Panc1 (cell line): ENCODE data around the gene RHBDL1. TPM values are rescaled to one million over a fixed set of nuclear protein-coding genes. Genes with fewer than 3 reads are reported as not detected.
A peak's percentile ranks its signal among the peaks of the same experiment; 100 is the strongest.

Experiments
- ATAC-seq: fragments of 200-7000 bp; cut with Tn5 transposase; 2 replicates; pipeline ENCODE4 v1.9.1; 2020; ENCODE audit warnings: mild to moderate bottlenecking, moderate library complexity
- BruUV-seq: library from RNA; stranded (reverse); fragments of 400-500 nt; replicated peaks from 2 replicates; lab custom pipeline; 2021; lab: Mats Ljungman, UMichigan
- CTCF ChIA-PET: fragments of 300-600 bp; sonication (Branson Sonifier 250); formaldehyde crosslinking; loops from one replicate; lab custom pipeline; 2022; ENCODE audit warnings: antibody characterized with exemption; lab: Charles Lee
- POLR2A ChIA-PET: fragments of 300-600 bp; sonication (Branson Sonifier 250); formaldehyde crosslinking; loops from one replicate; lab custom pipeline; 2022; ENCODE audit warnings: antibody characterized with exemption; lab: Charles Lee
- DNase-seq: peaks from one replicate; pipeline ENCODE4 v3.0.0-alpha.2; 2010; ENCODE audit warnings: low read depth, low spot score
- H3K27ac ChIP-seq: 2 replicates; pipeline ENCODE4 v1.5.1; 2011; ENCODE audit warnings: mild to moderate bottlenecking, low read length, inconsistent platforms
- H3K27me3 ChIP-seq: fragments of 200-500 bp; sonication (Bioruptor generic); 2 replicates; pipeline ENCODE4 v1.6.0; 2014; ENCODE audit warnings: low read length, inconsistent platforms; ENCODE audit not compliant: control insufficient read depth, insufficient read depth
- H3K36me3 ChIP-seq: fragments of 200-500 bp; sonication (Bioruptor generic); 2 replicates; pipeline ENCODE4 v1.5.1; 2014; ENCODE audit warnings: inconsistent platforms, mild to moderate bottlenecking, low read length, moderate library complexity; ENCODE audit not compliant: control insufficient read depth, insufficient read depth
- H3K4me1 ChIP-seq: 2 replicates; pipeline ENCODE4 v1.5.1; 2011; ENCODE audit warnings: inconsistent platforms, mild to moderate bottlenecking, low read length, moderate library complexity; ENCODE audit not compliant: control insufficient read depth, insufficient read depth
- H3K4me3 ChIP-seq, 2 experiments: 2 replicates each; pipeline ENCODE4 v1.5.1; 2011 to 2012; ENCODE audit warnings: low read depth in 2 of 2, low read length in 2 of 2, mild to moderate bottlenecking in 2 of 2, inconsistent platforms in 1 of 2, moderate library complexity in 1 of 2
- H3K9me3 ChIP-seq: fragments of 200-500 bp; sonication (Bioruptor generic); 2 replicates; pipeline ENCODE4 v1.5.1; 2014; ENCODE audit warnings: low read depth, mild to moderate bottlenecking, inconsistent platforms, low read length, moderate library complexity; ENCODE audit not compliant: control insufficient read depth, insufficient read depth
- POLR2AphosphoS5 ChIP-seq: IDR thresholded peaks from 2 replicates; pipeline ENCODE4 v1.6.1; 2012; ENCODE audit warnings: mild to moderate bottlenecking, low read depth, low read length, moderate library complexity
- SIN3A ChIP-seq: IDR thresholded peaks from 2 replicates; pipeline ENCODE4 v1.6.1; 2012; ENCODE audit warnings: low read depth, mild to moderate bottlenecking, low read length, moderate library complexity, borderline replicate concordance; ENCODE audit not compliant: insufficient read depth
- TCF7L2 ChIP-seq: IDR thresholded peaks from 2 replicates; pipeline ENCODE4 v1.6.1; 2011; ENCODE audit warnings: mild to moderate bottlenecking, low read depth, low read length, inconsistent platforms
- in situ Hi-C: cut with HindIII; loops from 2 replicates; pipeline ENCODE4 v1.10.0; 2016; ENCODE audit warnings: low sequenced_read_pairs, low pct_unique_long_range_greater_than_20kb
- intact Hi-C: fragments of 100-400 bp; cut with micrococcal nuclease; formaldehyde crosslinking; loops from one replicate; pipeline ENCODE4 v1.10.0; 2022; ENCODE audit not compliant: unreplicated experiment
- total RNA-seq: library from RNA; stranded (reverse); gene quantifications from one replicate; pipeline ENCODE4 v1.2.1, GENCODE V29; 2021; ENCODE audit not compliant: unreplicated experiment
- TF ChIP-seq, protein P1 (sequence below): fragments of 450-650 bp; IDR thresholded peaks from 2 replicates; pipeline ENCODE4 v1.5.1; 2017; ENCODE audit warnings: mild to moderate bottlenecking
- TF ChIP-seq, protein P2 (sequence below), 2 experiments: IDR thresholded peaks; 2 replicates each; pipeline ENCODE4 v1.6.1; 2011 to 2012; ENCODE audit warnings: low read depth in 2 of 2, control low read depth in 1 of 2, low read length in 1 of 2, mild to moderate bottlenecking in 1 of 2, moderate library complexity in 1 of 2; ENCODE audit not compliant: insufficient read depth in 1 of 2

The RHBDL1 gene
- total RNA-seq, 1 experiment from 2014 or later, result 6.6 TPM

DNA sequence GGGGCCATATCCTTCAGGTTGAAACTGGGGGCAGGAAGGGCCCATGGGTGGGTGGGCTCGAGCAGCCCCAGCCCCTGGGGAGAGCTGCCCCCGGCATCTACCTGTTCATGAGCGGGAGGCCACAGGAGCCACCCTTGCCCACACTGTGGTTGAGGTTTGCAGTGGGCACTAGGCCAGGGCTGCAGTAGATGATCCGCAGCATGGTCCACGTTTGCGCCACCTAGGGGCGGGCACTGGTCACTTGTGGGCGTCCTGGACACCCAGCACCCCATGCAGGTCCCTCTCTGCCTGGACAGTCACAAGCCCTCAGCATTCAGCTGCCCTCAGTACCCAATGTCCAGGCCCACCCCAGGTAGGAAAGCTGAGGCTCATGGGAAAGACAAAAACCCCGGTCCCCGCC, 10.5 kb downstream of the RHBDL1 start:
- intact Hi-C loops (loop anchor here (10.0 kb wide), 1 partner anchor 1089 kb away; the partner anchor contains the start of genes EME2, MRPS34 and NME3), in situ Hi-C loops (no loop called here)
- DNase-seq, result no peak
- Histone ChIP-seq H3K9me3 (no peaks in the 10 kb centered on the region), H3K27me3 (no peaks in the 10 kb centered on the region), H3K36me3 (peaks cover 10% of the 10 kb centered on the region; the same call in 1 of the 2 replicates), H3K4me3 (no peak overlapping the region), H3K27ac (0 out of 2 replicates have a peak overlapping the region, but pooled peaks have one; percentile 23), H3K4me1 (peaks cover 24% of the 10 kb centered on the region)
- CTCF ChIA-PET, result interaction anchor here (0.5 kb wide), 1 partner anchor 15 kb away, joined by 3 read pairs; no protein-coding TSS in a partner anchor
- no TSS peak for BruUV-seq
- TF ChIP-seq POLR2AphosphoS5 (no peak), TCF7L2 (no peak), SIN3A (no peak)
- TF ChIP-seq, protein P1, sequence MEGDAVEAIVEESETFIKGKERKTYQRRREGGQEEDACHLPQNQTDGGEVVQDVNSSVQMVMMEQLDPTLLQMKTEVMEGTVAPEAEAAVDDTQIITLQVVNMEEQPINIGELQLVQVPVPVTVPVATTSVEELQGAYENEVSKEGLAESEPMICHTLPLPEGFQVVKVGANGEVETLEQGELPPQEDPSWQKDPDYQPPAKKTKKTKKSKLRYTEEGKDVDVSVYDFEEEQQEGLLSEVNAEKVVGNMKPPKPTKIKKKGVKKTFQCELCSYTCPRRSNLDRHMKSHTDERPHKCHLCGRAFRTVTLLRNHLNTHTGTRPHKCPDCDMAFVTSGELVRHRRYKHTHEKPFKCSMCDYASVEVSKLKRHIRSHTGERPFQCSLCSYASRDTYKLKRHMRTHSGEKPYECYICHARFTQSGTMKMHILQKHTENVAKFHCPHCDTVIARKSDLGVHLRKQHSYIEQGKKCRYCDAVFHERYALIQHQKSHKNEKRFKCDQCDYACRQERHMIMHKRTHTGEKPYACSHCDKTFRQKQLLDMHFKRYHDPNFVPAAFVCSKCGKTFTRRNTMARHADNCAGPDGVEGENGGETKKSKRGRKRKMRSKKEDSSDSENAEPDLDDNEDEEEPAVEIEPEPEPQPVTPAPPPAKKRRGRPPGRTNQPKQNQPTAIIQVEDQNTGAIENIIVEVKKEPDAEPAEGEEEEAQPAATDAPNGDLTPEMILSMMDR, result peak; percentile 93
- POLR2A ChIA-PET, result no interaction called here
- ATAC-seq, result no peak

DNA sequence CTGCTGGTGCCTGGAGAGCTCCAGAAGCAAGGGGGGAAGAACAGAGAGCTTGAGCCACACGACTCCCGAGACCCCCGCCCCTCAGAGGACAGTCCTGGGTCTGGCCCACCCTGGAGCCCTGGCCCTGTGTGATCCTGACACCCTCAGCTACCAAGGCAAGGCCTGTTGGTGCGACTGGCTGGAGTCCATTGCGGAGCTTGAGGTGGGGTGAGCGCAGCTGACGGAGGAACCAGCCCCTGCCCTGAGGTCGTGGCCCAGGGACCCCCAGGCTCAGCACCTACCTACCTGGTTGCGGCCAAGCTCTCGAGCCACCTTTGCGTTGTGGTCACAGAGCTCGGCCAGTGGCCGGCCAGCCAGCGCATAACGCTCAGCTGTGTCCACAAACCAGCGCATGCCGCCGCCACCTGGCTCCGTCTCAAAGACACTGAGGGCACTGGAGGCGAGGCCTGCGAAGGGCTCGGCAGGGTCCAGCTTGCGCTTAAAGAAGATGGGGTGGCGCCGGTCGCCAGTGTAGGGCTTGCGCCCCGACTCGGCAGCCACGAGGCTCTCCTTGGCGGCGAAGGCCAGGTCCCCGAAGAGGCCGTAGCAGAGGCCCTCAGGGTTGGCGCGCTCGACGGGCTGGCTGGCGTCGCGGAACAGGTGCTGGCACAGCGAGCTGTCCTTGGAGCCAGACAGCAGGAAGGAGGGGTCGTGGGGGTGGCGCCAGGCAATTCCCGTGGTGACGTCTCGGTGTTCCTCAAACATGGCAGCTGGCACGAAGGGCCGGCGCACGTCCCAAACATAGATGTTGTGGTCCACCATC, 11.2 kb downstream of the RHBDL1 start:
- in situ Hi-C loops (no loop called here), intact Hi-C loops (loop anchor here (10.0 kb wide), 1 partner anchor 1088 kb away; the partner anchor contains the start of genes EME2, MRPS34 and NME3)
- H3K4me3 ChIP-seq, result no peak overlapping the region
- no peaks in the 10 kb centered on the region for H3K27me3 ChIP-seq
- H3K36me3 ChIP-seq, result peaks cover 10% of the 10 kb centered on the region; the same call in 1 of the 2 replicates
- H3K9me3 ChIP-seq, result no peaks in the 10 kb centered on the region
- TF ChIP-seq, protein P1, result no peak
- TF ChIP-seq POLR2AphosphoS5 (no peak), SIN3A (no peak), TCF7L2 (no peak)
- TF ChIP-seq, protein P2, sequence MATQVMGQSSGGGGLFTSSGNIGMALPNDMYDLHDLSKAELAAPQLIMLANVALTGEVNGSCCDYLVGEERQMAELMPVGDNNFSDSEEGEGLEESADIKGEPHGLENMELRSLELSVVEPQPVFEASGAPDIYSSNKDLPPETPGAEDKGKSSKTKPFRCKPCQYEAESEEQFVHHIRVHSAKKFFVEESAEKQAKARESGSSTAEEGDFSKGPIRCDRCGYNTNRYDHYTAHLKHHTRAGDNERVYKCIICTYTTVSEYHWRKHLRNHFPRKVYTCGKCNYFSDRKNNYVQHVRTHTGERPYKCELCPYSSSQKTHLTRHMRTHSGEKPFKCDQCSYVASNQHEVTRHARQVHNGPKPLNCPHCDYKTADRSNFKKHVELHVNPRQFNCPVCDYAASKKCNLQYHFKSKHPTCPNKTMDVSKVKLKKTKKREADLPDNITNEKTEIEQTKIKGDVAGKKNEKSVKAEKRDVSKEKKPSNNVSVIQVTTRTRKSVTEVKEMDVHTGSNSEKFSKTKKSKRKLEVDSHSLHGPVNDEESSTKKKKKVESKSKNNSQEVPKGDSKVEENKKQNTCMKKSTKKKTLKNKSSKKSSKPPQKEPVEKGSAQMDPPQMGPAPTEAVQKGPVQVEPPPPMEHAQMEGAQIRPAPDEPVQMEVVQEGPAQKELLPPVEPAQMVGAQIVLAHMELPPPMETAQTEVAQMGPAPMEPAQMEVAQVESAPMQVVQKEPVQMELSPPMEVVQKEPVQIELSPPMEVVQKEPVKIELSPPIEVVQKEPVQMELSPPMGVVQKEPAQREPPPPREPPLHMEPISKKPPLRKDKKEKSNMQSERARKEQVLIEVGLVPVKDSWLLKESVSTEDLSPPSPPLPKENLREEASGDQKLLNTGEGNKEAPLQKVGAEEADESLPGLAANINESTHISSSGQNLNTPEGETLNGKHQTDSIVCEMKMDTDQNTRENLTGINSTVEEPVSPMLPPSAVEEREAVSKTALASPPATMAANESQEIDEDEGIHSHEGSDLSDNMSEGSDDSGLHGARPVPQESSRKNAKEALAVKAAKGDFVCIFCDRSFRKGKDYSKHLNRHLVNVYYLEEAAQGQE (IDR thresholded peaks at IDR 0.05; ENCODE audit: insufficient read depth in 1 of 2, low read depth in 2 of 2, low read length in 1 of 2), result no peak
- H3K27ac ChIP-seq, result 0 out of 2 replicates have a peak overlapping the region, but pooled peaks have one; percentile 23
- CTCF ChIA-PET, result interaction anchor here (0.5 kb wide), 1 partner anchor 15 kb away, joined by 3 read pairs; no protein-coding TSS in a partner anchor
- H3K4me1 ChIP-seq, result peaks cover 23% of the 10 kb centered on the region
- POLR2A ChIA-PET, result no interaction called here
- DNase-seq (no peak), ATAC-seq (no peak)
- no TSS peak for BruUV-seq
